Activated CD8-positive, alpha-beta memory T cell treated with anti-CD3 and anti-CD28 coated beads for 36 hours (primary cell): ENCODE results near the gene ASMT. TPM values are rescaled to one million over a fixed set of nuclear protein-coding genes. Genes with fewer than 3 reads are reported as not detected.

Source experiments
- CTCF ChIA-PET: fragments of 350-600 bp; sonication (Branson Sonifier 250); formaldehyde crosslinking; loops from one replicate; lab custom pipeline; 2021; ENCODE audit warnings: antibody characterized with exemption; lab: Charles Lee
- POLR2A ChIA-PET: fragments of 350-600 bp; sonication (Branson Sonifier 250); formaldehyde crosslinking; loops from one replicate; lab custom pipeline; 2021; ENCODE audit warnings: antibody characterized with exemption; lab: Charles Lee
- total RNA-seq, 2 experiments: library from RNA; stranded (reverse); gene quantifications; one replicate each; pipeline ENCODE4 v1.2.3, GENCODE V29; 2021

Gene ASMT
- total RNA-seq, 2 experiments from 2014 or later: 2.9 to 3.3 TPM

DNA sequence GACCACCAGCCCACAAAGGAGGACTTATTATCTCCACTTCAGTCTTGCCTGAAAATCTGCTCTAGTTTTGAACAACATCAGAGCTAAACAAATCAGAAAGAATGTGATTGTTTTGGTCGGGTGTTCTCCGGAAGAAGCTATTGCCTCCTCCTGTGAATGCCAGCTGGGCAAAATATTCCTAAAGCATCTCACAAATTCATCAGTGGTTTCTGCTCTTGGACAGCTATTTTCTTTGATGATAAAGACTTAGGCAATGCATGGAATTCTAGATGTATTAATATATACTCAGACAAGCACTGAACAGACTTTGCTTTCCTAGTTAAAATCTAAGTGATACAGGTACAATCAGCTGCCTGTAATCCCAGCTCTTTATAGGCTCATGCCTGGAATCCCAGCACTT, 71.8 kb downstream of the ASMT start:
- ChIA-PET POLR2A (no interaction called here), CTCF (no interaction called here)

Other genes with a start within 250 kb of the ASMT start
- gene SLC25A6, start 222.9 kb upstream of the ASMT start, total RNA-seq: 100 to 1,000 TPM; 321 to 326 TPM
- 10 to 100 TPM; 27.1 to 29.6 TPM for gene ASMTL, start 162.2 kb upstream of the ASMT start, total RNA-seq
- 10 to 100 TPM; 24.7 to 25.5 TPM for gene P2RY8, start 77.9 kb upstream of the ASMT start, total RNA-seq
- 10 to 100 TPM; 64.2 to 66.8 TPM for gene AKAP17A, start 23.5 kb upstream of the ASMT start, total RNA-seq